Measurements from ENCODE around the gene PLEKHA7.

PLEKHA7 gene

DNA sequence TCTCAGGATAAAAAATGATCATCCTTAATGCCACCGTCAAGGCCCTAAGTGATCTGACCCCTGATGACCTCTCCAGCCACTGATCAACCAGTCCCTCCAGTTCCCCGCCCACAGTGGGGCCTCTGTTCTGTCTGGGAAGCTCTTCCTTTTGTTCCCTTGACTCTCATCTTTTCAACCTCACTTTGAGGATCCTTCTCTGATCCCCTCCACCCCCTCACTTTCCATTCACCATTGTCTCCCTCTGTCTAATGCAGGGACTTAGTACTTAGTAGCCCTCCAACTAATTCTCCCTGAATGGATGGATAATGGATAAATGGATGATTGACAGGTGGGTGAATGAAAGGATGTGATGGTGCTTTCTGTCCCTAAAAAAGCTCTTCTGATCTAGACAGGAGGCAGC, 230.1 kb downstream of the PLEKHA7 start:
- no peak for DNase-seq

DNA sequence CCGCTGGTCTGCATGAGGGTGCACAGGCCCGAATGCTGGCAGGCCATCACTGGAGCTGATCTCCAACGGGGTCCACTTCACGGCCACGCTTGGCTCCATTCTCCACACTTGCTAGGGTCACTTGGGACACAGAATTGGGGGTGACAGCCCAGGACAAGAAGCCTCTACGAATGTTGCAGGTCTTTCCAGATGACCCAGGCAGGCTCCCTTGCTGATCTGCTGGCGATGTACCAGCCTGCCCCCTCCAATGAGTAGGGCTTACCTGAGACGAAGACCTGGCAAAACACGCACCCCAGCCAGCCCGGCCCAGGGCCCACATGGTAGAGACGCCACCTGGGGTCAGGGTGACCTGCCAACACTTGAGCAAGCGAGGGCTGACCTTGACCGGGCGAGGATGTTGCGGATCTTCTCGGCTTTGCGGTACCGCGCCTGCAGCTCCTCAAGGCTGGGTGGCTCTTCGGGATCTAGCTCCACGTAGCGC, 230.9 kb downstream of the PLEKHA7 start:
- no peak for DNase-seq

DNA sequence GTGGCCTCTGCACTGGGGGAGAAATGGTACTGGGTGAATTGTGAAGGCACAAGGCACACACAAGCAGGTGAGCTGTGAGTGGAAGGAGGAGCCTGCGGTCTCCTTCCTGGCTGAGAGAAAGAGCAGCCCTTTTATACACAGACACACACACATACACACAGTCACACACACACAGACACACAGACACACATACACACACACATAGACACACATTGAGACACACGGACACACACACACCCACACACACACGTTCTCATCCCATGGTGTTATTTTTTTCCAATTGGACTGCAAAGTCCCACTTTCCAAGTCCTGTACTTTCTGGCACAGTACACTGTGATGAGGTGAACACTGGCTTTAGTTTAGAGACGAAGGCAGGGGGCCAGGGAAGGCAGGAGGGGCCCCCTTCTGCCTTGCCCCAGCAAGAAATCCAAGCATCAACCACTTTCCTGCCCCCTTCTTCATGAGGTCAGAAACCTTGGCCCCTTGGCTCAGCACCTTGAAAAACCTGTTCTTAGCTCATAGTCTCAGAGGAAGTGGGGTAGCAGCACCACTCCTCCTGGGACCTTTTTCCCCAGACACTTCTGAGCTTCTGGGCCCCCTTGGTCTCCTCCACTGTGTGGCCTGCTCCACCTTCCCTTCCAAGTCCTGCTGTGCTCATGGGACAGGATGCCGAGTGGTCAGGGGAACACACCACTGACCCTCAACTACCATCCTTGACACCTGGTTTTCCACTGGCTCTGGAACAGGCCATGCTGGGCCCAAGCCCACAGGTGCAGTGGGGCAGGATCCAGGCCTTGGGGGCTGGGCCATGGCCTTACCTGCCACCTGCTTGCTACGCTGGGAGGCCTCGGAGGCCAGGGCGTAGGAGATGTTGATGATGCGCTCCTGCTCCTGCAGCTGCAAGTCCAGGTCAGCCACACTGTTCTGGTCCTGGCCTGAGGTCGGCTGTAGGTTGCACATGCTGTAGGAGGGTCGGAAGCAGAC, 232.0 kb downstream of the PLEKHA7 start:
- DNase-seq, result no peak

DNA sequence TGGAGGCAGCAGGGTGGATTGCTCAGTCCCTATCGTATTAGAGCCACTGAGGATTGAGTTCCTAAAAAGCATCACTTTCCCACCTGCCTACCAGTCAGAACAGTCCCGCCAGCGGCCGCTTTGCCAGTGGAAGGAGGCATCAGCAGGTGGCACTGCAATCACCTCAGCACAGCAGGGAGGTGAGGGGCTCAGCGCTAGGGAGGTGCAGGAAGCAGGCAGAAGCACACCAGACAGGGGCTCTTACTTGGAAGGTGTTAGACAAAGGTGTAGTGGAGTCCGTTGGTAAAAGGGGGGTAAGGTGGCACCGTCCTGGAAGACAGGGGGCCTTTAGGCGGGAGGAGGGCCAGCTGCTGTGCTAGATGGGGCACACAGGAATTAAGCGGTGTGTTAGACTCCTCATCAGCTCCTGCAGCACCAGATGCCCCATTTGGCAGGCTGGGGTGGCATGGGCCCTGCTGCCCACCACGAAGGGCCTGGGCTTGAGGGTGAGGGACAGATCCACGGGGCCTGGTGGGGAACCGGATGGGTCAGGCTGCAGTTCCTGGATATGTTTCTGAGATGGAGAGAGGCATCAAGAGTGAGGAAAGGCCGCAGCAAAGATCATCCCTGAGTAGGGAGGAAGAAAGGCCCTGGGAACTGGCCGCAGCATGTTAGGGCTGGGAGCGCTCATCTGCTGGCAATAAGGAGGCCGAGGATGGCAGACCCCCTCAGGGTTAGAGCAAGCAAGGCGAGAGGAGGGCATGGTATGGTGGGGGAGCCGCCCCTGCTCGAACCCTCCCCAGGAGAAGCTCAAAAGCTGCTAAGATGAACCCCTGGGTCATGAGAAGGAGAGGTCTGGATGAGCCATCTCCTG, 233.3 kb downstream of the PLEKHA7 start:
- DNase-seq, result no peak

DNA sequence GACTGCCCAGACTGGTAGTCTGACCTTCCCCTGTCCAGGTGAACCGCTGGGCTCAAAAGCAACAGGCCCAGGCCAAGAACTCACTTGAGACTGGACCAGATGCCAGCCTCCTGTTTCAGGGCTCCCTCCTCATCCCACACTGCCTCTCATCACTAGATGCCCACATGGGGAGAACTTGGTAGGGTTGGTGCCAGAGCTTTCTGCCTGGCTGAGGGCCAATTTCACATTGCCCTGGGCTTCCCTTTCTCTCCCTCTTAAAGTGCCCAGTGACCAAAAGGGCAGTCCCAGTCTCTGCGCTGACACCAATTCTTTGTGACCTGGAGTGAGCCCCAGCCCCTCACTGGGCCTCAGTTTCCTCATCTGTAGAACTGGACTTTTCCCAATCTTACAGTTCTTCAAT, 234.1 kb downstream of the PLEKHA7 start:
- no peak for DNase-seq

DNA sequence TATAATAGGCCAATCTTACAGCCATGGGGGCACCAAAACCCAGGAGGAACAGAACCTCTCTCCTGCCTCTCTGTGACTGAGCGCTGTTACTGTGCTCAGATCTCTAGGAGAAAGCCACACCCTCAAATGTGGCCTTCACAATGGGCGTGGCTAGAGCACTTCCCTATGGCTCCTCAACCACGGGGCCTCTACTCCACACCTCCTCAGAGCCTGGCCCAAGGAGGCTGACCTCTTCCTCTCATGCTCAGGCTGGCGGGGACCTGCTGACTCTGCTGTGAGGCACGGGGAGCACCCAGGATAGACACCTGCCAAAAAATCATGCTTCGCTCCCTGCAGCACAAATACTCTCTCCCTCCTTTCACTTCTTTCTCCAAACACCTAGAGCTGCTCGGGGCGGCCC, 234.8 kb downstream of the PLEKHA7 start:
- DNase-seq, result no peak

DNA sequence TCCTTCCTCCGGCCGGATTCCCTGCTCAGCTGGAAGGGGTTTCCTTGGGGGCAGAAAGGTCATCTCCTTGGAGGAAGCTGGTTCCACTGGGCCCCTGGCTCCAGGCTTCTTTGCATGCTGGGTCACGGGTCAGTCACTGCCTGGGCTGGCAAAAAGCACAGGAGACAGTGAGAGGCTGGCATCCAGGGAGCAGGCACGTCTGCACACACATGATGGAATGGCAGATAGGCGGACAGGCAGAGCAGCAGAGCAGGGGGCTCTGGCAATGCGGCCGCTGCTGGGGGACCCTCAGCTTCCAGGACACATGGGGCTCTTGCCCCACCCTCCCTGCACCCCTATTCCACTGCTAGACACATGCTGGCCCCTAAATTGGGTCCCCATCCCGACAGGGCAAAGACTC, 235.3 kb downstream of the PLEKHA7 start:
- no peak for DNase-seq

DNA sequence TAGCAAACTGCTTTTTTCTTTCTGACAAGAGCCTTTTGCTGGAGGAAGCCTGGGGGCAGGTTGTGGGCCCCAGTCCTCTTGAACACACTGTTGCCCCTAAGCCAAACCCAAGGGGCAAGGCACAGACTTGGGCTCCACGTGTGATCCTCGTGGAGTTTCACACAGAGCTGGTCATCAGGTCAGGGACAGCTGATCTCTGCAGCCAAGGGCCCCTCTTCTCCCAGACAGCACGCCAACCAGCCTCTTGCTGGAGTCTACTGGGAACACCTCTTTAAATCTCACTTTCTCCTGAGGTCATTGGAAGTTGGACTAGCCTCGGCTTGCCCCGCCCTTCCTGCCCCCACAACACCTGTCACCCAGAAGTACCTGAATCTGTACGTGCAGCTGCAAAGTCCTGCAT, 235.9 kb downstream of the PLEKHA7 start:
- DNase-seq, result no peak

DNA sequence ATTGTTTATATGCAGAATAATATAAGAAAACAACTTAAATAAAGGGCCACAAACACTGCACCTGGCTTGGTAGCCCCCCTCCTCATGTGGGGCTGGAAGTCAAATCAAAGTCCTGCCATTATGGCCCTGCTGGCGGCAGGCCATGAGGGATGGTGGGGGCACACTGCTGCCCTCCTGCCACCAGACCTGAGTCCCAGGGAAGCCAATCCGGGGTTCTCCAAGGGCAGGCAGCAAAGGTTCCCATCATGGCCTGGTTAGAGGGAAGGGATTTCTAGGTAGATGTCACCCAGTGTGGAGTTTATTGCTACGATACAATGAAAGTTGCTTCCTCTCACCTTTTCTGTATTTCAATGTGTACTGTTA, 236.6 kb downstream of the PLEKHA7 start:
- DNase-seq, result no peak

DNA sequence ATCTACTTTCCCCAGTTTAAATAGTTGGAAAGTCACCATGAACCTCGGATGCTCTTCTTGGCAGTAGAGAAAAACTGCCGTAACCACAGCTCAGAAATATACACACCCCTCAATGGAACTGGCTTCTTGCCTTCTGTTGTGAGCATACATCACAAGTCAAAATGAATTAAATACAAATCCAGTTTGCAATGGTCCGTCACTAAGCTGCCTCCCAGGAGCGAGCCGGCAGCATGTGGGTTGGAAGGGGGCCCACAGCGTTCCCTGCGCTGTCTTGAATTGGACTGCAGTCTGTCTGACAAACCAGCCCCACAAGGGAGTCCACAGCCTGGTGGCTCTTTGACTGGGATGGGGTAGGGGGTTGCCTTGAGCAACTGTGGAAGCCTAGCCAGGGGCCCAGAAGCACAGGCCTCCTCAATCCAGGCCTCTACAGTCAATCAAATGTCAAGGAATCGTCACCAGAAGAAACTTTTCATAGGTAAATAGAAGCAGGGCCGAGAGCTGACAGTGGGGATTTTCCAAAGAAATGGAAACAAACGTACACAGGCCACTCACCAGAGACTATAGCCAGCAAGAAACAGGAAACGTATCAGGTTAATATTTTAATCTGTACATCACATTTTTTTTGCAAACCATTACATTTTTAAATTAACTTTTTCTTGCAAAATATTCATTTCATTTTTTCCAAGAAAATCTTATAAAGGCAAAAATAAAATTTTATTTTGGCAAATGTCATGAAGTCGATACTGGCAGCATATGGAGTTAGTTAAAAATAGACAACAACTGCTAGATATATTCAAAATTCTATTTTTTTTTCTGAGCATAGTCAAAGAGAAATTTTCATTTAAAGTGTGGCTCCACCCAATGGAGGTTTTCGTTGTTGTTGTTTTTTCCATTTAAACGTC, 237.3 kb downstream of the PLEKHA7 start:
- DNase-seq, result no peak

DNA sequence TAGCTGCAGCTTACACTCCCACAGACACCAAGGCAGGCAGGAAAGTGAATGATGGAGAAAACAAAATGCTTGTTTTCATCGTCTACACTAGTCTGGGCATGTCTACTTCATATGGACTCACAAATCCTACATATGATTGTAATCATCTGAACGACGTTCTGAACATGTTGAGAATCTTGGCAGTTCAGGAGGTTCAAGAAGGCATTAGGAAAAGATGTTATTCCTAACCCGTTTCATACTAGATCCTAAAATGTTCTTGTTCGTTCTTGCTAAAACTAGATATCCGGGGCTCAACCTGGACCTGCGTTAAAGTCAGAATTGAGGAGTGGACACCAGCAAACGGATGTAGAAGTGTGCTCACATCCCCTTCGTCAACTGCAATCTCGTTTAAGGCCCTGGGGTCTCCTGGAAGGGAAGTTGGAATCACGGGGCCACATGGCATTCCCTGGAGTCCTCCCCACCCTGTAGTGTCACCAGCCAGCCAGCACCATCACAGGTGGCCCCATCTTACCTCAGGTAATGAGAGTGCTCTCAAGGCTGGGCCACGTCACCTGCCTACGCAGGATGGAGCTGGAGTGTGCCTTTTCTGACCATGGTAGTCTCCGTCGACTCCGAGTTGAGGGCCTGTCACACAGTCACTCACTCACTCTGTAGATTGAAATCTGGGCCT, 238.5 kb downstream of the PLEKHA7 start:
- no peak for DNase-seq

DNA sequence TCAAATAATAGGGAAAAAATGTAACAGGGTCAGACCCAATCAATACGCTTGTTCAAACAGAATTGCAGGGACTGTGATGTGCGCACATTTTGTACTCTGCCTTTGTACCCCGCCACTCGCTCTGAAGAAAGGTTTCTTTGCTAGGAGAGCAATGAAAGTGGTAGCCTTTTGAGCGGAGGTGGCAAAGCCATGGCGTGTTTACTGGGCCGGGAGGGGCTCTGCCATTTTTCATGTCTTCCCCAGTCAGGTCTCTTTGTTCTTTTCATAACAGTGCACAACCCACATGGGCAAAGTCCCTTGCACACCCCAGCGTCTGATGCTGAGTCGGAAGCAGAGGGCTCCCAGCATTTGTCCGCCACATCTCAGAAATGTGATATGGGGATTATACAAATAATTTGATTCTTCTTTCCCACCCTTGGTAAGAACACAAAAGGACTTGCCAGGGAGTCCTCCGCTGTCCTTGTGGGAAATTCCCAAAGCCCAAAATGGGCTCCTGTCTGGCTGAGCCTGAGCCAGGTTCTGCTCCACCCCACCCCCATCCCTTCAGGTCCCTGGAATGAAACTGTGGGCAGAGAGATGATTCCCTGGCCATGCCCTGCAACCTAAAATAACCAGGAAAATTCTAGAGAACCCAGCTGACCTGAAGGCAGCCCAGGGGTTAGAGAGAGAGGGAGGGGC, 239.1 kb downstream of the PLEKHA7 start:
- no peak for DNase-seq

DNA sequence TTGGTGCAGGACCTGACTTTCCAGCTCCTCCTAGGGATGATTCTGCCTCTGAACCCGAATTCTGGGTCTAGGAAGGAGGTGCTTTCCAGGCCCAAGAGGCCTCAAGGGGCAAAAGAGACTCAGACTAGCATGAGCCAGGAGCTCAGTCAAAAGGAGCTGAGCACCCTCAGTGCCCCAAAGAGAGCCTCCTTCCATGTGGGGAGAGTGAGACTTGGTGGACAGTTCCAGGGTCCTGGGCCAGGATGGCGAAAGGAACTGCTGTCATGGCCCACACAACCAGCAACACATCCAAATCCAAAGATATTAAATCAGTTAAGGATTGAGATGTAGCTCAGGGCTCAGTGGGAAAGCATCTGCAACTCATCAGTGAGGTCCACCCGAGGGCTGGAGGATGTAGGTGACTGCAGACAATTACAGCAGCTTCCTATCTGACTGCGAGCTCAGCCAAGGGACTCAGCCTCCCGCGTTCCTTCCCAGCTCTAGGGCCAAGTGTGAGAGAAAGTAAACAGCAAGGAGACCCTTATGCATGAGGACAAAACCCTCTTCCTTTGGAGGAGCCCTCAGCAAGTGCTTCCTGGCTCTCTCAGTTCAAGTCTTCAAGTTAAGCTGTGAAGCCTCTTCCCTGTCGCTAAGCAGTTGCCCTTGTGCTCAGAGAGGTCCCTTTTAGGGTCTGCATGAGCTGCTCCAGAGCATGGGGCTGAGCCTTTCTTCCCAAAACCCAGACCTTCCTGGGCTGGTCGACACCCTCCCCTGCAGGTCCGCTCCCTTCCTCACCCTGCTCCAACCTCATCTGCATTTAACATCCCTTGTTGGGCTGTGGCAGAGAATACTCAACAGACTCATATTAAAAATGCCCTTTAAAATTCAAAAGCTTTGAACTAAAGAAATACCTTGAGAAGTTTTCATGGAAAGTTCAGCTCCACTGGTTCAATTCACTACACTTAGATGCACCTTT, 240.0 kb downstream of the PLEKHA7 start:
- no peak for DNase-seq

DNA sequence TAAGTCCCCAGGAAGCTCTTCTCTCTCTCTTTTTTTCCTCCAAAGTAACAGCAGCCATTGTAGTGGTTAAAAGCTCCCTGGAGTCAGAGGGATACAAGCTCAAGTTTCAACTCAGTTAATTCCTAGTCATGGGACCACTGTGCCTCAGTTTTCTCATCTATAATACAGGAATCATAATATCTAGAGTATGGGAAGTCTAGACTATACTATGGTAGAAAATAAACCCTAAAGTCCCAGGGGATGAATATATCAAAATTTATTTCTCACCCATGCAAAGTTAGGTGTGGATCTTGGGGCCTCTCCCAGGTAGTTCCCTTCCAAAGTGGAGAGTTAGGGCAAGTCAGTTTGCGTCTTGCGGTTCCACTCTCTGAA, 242.1 kb downstream of the PLEKHA7 start:
- DNase-seq, result no peak

DNA sequence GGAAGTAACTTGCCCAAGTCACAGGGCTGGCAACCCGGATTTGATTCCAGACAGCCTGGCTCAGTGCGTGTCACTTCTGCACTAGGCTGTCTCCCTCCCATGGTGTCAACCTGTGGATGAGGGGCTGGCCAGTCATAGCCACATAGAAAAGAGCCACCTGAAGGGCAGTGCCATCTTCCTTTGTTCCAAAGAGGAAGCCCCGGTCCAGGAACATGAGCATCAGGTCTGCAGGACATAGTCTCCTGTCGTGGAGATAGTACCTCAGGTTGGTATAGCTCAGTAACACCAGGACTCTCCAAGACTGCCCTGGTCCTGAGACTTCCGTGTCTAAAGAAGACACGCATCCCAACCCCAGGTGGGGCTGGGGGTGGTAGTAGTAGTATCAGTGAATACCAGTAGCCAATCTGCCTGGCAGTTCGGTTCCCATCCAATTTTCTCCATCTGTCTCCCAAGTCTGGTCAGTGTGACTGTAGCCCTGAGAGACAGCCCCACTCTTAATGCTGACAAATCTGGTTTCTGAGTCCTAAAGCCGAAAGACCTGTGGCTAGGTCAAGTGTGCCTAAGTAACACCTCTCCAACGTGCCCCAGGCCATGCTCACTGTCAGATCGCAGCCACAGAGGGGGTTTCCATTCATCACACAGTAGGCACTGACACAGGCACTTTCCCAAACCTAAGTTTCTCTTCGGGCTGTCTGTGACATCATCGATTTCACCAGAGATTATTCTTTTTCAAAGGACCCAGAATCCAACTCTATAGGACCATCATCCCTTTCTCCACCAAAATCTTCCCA, 242.7 kb downstream of the PLEKHA7 start:
- no peak for DNase-seq

DNA sequence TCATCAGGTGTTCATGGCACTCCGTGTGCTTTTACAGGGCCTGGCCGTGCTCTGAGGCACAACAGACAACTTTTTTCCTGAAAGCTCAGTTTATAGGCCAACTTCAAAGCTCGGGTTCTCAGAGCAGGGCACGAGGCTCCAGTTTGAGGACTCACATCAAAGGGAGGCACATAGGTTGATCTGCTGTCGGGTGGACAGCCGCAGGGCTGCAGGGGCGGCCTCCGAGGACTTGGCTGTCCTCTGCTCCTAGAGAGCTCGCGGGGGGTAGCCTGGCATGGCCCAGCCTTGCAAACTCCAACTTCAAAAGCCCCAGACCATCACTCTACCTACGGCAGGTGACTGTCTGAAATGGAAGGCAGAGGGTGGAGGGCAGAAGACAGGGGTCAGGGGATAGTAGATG, 244.2 kb downstream of the PLEKHA7 start:
- DNase-seq, result no peak

DNA sequence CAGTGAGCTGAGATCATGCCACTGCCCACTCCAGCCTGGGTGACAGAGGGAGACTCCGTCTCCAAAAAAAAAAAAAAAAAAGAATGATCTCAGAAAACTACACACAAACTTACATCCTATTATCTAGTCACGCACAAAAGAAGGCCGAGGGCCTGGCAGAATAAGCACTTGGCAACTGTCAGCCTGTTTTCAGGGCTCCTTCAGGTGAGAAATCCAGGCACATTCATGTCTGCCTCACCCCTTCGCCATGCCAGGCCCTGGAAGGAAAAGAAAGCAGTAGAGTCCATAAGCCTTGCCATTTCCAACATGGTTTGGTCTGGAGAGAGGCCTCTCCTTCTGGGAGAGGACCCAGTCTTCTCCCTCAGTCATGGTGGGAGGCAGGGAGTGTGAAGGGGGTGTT, 244.8 kb downstream of the PLEKHA7 start:
- DNase-seq, result no peak

DNA sequence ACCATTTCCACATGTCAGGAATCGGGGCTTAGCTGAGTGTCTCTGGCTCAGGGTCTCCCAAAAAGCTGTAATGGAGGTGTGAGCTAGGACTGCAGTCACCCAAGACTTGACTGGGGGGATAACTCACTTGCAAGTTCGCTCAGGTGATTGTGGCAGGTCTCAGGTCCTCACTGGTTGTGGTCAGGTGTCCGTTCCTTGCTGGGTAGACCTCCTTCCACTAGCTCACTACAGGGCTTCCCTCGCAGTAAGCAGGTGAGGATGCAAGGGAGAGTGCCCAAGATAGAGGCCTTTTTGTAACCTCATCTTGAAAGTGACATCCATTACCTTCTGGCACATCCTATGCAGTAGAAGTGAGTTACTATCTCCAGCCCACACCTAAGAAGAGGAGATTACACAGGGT, 246.3 kb downstream of the PLEKHA7 start:
- no peak for DNase-seq

DNA sequence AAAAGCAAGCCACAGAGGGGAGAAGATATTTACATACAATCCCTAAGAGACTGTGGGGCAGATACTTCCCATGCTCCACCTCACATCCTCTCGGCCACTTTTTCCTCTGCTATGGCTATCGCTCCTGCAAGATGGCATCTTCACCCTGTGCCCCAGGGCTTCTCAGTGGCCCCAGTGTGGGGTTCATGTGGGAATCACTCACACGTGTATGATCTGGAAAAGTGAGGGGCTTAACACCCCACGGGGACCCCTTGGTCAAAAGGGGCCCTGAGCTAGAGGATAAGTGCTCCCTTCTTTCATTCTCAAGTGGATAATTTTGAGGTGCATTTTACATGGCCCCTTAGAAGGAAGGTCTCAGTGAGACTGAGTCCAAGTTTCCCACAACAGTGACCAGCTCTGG, 247.1 kb downstream of the PLEKHA7 start:
- DNase-seq, result no peak

DNA sequence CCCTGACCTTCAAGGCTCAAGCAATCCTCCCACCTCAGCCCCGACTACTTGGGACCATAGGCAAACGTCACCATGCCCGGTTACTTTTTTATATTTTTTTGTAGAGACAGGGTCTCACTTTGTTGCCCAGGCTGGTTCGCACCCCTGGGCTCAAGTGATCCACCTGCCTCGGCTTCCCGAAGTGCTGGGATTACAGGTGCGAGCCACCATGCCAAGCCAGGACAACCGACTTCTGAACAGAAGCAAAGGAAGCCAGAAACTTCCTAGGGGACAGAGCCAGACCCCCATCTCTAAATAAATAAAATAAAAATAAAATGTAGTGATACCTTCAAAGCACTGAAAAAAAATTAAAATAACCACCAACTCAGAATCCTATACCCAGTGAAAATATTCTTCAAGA, 249.3 kb downstream of the PLEKHA7 start:
- no peak for DNase-seq
